Measurements from ENCODE around the gene IKZF3. TPM values are rescaled to one million over a fixed set of nuclear protein-coding genes. Genes with fewer than 3 reads are reported as not detected.

The IKZF3 gene
- total and polyA plus RNA-seq, 10 of the 15 experiments (the other 5 are each of a cell fraction or from before 2014, with no cell fraction given), result 5.5 to 98.2 (median 47.6) TPM

GRCh38 chr17:39867880-39868553 is 3.9 kb upstream of the IKZF3 start, which contains the start of gene ZPBP2 (continued):
- TF ChIP-seq ZZZ3 (IDR thresholded peaks at IDR 0.05; ENCODE audit: control insufficient read depth, insufficient read length, low read depth), result no peak
- TF ChIP-seq CBX5 (IDR thresholded peaks at IDR 0.05; ENCODE audit: low read depth), result no peak
- TF ChIP-seq IKZF1 (conservative IDR thresholded peaks at IDR 0.05), result peak; percentile 95
- no peak for TF ChIP-seq RAD51 (IDR thresholded peaks at IDR 0.05)
- no peak for TF ChIP-seq SPI1 (IDR thresholded peaks at IDR 0.05; ENCODE audit: borderline replicate concordance, insufficient read depth, low read depth, low read length)
- 0 out of 2 replicates have a peak, but pooled peaks have one; percentile 42 for TF ChIP-seq NR2F1 (conservative IDR thresholded peaks at IDR 0.05)
- TF ChIP-seq NFXL1 (IDR thresholded peaks at IDR 0.05; ENCODE audit: borderline replicate concordance), result no peak

- Histone ChIP-seq H3K4me2 (ENCODE audit: control insufficient read depth, insufficient read depth) (peak overlapping the region; percentile 98), H3K9ac (ENCODE audit: control insufficient read depth, insufficient read depth, low read length) (peak overlapping the region; percentile 85), H3K79me2 (ENCODE audit: control insufficient read depth, insufficient read depth, low read length) (peaks cover 35% of the 10 kb centered on the region), H4K20me1 (ENCODE audit: control insufficient read depth, insufficient read depth) (no peaks in the 10 kb centered on the region), H3K27me3 (replicated peaks in 1 of 2; ENCODE audit: control insufficient read depth in 2 of 2, insufficient read depth in 2 of 2, low read length in 1 of 2) (no peaks in the 10 kb centered on the region), H3K4me3 (peak overlapping the region; percentile 78), H3K9me3 (replicated peaks; ENCODE audit: control insufficient read depth, insufficient read depth, low read length) (no peaks in the 10 kb centered on the region; the same call in 2 of the 3 replicates), H3K4me1 (ENCODE audit: control insufficient read depth, insufficient read depth, low read length) (peaks cover 48% of the 10 kb centered on the region), H3K27ac (ENCODE audit: control insufficient read depth, insufficient read depth) (peak overlapping the region; percentile 100), H2AFZ (ENCODE audit: control insufficient read depth, low read depth, low read length) (peak overlapping the region; percentile 75), H3K36me3 (ENCODE audit: control insufficient read depth in 2 of 2, insufficient read depth in 2 of 2, low read length in 1 of 2) (no peaks in the 10 kb centered on the region)
- RAD21 ChIA-PET (ENCODE audit: unreplicated experiment), result interaction anchor here (1.0 kb wide), 1 partner anchor 137 kb away, joined by 3 read pairs; the partner anchor contains the start of gene MIEN1
- DNase-seq (ENCODE audit: low read depth, low spot score), result peak; percentile 96
- CTCF ChIA-PET, result no interaction called here
- under 1% methylated on average over 21 of the region's 21 CpGs for WGBS (ENCODE audit: insufficient coverage, insufficient replicate concordance, low lambda C conversion rate, missing lambda C conversion rate)
- in situ Hi-C loops (cut with MboI) (no loop called here), intact Hi-C loops (cut with micrococcal nuclease; ENCODE audit: unreplicated experiment) (loop anchor here (1.0 to 2.0 kb wide), 2 partner anchors 53 to 114 kb away; partner anchors contain the start of gene PSMD3)
- SMC1A ChIA-PET (ENCODE audit: uncharacterized antibody, unreplicated experiment), result interaction anchor here (0.6 to 0.9 kb wide), 4 partner anchors 16 to 244 kb away, joined by 3 to 4 read pairs (median 3); no protein-coding TSS in a partner anchor
- FAIRE-seq, result peak; percentile 96
- POLR2A ChIA-PET, result interaction anchor here (1.2 kb wide), 1 partner anchor 72 kb away, joined by 3 read pairs; no protein-coding TSS in a partner anchor
- peak; percentile 74 for ATAC-seq
- BruUV-seq (replicated peaks), result no TSS peak
- TF ChIP-seq ZBTB11 (CRISPR knock-in tag; IDR thresholded peaks at IDR 0.05), result no peak
- TF ChIP-seq SIX5 (IDR thresholded peaks at IDR 0.05; ENCODE audit: low read depth, low read length, severe bottlenecking), result peak; percentile 16
- TF ChIP-seq MTA3 (IDR thresholded peaks at IDR 0.05; ENCODE audit: borderline replicate concordance, low read length), result peak; percentile 92; the same call in 1 of the 2 replicates
- no peak for TF ChIP-seq RCOR1 (conservative IDR thresholded peaks at IDR 0.05; ENCODE audit: low read depth, low read length)
- TF ChIP-seq HDGF (IDR thresholded peaks at IDR 0.05), result peak; percentile 33; the same call in 1 of the 2 replicates
- TF ChIP-seq RELA (IDR thresholded peaks at IDR 0.05; ENCODE audit: borderline replicate concordance, partially characterized antibody), result peak; percentile 12
- no peak for TF ChIP-seq SUPT20H (IDR thresholded peaks at IDR 0.05; ENCODE audit: borderline replicate concordance, control insufficient read depth, low read depth, low read length)
- peak; percentile 91 for TF ChIP-seq MLLT1 (IDR thresholded peaks at IDR 0.05)
- TF ChIP-seq HCFC1 (IDR thresholded peaks at IDR 0.05; ENCODE audit: low read length), result 0 out of 2 replicates have a peak, but pooled peaks have one; percentile 12
Observed at GRCh38 chr17:39867084-39867879, 3.2 kb upstream of the IKZF3 start.
